ENCODE data around the gene OR6C76. TPM values are rescaled to one million over a fixed set of nuclear protein-coding genes. Genes with fewer than 3 reads are reported as not detected.

Gene OR6C76
- polyA plus RNA-seq (2011; rRNA removed) = not detected in 2 replicates
- not detected in 2 replicates for polyA minus RNA-seq (2011; rRNA and poly(A)+ RNA removed)

- ChIA-PET CTCF (no interaction called here), POLR2A (no interaction called here)
- no peak for TF ChIP-seq CTCF (IDR thresholded peaks at IDR 0.05; ENCODE audit: insufficient read depth, low read depth, low read length)
These were observed at the start of gene OR6C76 for GRCh38 chr12:55425954-55426353. Gene OR6C76 (plus strand): TSS chr12:55426254. CDS start chr12:55426254, 0 bp downstream.

GRCh38 chr12:55385891-55386290 lies 40.2 kb upstream of the OR6C76 start:
- H3K27me3 ChIP-seq (ENCODE audit: control insufficient read depth, insufficient read depth, low read length) = no peaks in the 10 kb centered on the region
- ChIA-PET POLR2A (no interaction called here), CTCF (no interaction called here)
- H3K36me3 ChIP-seq (ENCODE audit: control insufficient read depth, insufficient read depth, low read length) = no peaks in the 10 kb centered on the region
- DNase-seq (ENCODE audit: low read depth) = no peak
- no peak overlapping the region for H3K4me3 ChIP-seq (ENCODE audit: low read depth, low read length)
- TF ChIP-seq CTCF (IDR thresholded peaks at IDR 0.05; ENCODE audit: insufficient read depth, low read depth, low read length) = no peak

More at GRCh38 chr12:55425954-55426353, at the start of gene OR6C76:
- Histone ChIP-seq H3K36me3 (ENCODE audit: control insufficient read depth, insufficient read depth, low read length) (no peaks in the 10 kb centered on the region), H3K27me3 (ENCODE audit: control insufficient read depth, insufficient read depth, low read length) (no peaks in the 10 kb centered on the region), H3K4me3 (ENCODE audit: low read depth, low read length) (no peak within 1 kb of the TSS)
- DNase-seq (ENCODE audit: low read depth) = no peak

- POLR2A ChIA-PET = no interaction called here
- CTCF ChIA-PET = no interaction called here
- H3K4me3 ChIP-seq (ENCODE audit: low read depth, low read length) = no peak overlapping the region
- DNase-seq (ENCODE audit: low read depth) = no peak
- TF ChIP-seq CTCF (IDR thresholded peaks at IDR 0.05; ENCODE audit: insufficient read depth, low read depth, low read length) = no peak
- no peaks in the 10 kb centered on the region for H3K36me3 ChIP-seq (ENCODE audit: control insufficient read depth, insufficient read depth, low read length)
- no peaks in the 10 kb centered on the region for H3K27me3 ChIP-seq (ENCODE audit: control insufficient read depth, insufficient read depth, low read length)
These were observed 33.8 kb upstream of the OR6C76 start for GRCh38 chr12:55392032-55392795.

- ChIA-PET POLR2A (no interaction called here), CTCF (no interaction called here)
- Histone ChIP-seq H3K27me3 (ENCODE audit: control insufficient read depth, insufficient read depth, low read length) (no peaks in the 10 kb centered on the region), H3K4me3 (ENCODE audit: low read depth, low read length) (no peak overlapping the region), H3K36me3 (ENCODE audit: control insufficient read depth, insufficient read depth, low read length) (no peaks in the 10 kb centered on the region)
- no peak for TF ChIP-seq CTCF (IDR thresholded peaks at IDR 0.05; ENCODE audit: insufficient read depth, low read depth, low read length)
- DNase-seq (ENCODE audit: low read depth) = no peak
These were observed 29.7 kb upstream of the OR6C76 start for GRCh38 chr12:55396326-55396725.

GRCh38 chr12:55400229-55400628 lies 25.8 kb upstream of the OR6C76 start, which contains the start of gene OR6C65:
Gene OR6C65 (plus strand): TSS chr12:55400529. CDS start chr12:55400529, 0 bp downstream.
- H3K4me3 ChIP-seq (ENCODE audit: low read depth, low read length) = no peak within 1 kb of the TSS
- no peak for TF ChIP-seq CTCF (IDR thresholded peaks at IDR 0.05; ENCODE audit: insufficient read depth, low read depth, low read length)
- ChIA-PET CTCF (no interaction called here), POLR2A (no interaction called here)
- H3K27me3 ChIP-seq (ENCODE audit: control insufficient read depth, insufficient read depth, low read length) = no peaks in the 10 kb centered on the region
- no peaks in the 10 kb centered on the region for H3K36me3 ChIP-seq (ENCODE audit: control insufficient read depth, insufficient read depth, low read length)
- DNase-seq (ENCODE audit: low read depth) = no peak
